Suppressor macrophage (primary cell): ENCODE data around the gene CLEC2B.
"Not testable (repeated sequence)": the region's sequence is repeated elsewhere in the genome, so short reads cannot be mapped to it uniquely, and the experiment has no call there.

Experiments
- DNase-seq, 4 experiments: peaks; one replicate each; pipeline ENCODE4 v3.0.0-alpha.2; 2020 to 2022
- total RNA-seq, 17 experiments: gene quantifications; one replicate each; lab custom pipeline; 2026; ENCODE audit warnings: mixed read lengths in 6 of 17, inconsistent platforms in 3 of 17; lab: John Stamatoyannopoulos, UW

The CLEC2B gene
- 11.9 to 48.0 (median 27.6) reads per million in 17 experiments for total RNA-seq

DNA sequence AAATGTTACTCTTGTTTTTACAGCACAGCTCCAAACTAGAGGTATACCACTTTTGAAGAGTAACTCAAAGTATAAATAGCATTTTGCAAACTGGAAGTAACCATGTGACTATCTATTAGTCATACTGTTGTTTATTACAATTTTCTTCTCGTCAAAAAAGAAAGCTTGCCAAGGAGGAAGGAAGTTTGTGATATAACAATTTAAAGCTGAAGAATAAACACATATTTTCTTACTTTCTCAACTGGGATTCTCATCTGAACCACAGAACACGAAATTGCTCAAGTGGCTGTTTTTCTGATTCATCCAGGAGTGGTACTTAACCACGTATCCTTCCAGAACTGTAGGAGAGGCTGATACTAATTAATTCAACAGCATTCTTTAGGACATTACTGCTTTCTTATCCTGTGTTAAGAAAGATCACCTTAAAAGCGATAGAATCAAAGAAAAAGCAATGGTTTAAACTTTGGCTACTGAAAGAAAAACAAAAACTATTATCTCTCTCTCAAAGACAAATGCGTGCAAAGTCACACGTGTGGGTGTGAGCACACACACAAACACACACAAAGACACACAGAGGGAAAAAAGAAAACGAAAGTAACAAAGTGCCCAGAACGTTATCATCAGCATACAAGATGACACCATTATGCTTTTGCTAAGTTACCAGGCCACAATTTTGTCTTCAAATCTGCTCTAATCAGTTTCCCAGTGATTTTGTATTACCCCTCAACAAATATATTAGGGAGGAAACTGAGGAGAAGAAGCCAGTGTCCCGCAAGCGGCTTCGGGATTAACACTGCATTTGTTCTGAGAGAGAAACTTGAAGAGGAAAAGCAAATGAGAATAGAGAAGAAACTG lies at the start of gene CLEC2B:
Gene CLEC2B, minus strand, starts transcription at position 48 of the 855 bp plus-strand sequence.
- DNase-seq = peak; percentile 38 to 84 (median 68)

DNA sequence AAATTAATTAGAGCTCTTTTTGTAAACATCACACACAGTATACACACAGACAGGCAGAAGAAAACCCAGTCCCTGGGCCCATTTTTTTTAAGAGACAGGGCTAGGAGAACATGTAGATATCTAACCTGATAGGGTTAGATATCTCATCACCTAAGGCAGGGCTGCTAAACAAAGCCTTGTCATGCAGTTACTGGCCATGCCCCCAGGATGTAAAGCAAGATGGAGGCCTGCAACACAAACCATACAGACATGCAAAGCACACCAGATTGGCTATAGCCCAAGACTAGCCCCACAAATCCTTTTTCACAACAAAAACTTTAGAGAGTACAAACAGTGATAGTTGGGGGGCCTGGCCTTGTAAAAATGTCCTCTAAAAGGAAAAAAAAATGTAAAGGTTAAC lies 42.6 kb upstream of the CLEC2B start:
- DNase-seq = no peak

DNA sequence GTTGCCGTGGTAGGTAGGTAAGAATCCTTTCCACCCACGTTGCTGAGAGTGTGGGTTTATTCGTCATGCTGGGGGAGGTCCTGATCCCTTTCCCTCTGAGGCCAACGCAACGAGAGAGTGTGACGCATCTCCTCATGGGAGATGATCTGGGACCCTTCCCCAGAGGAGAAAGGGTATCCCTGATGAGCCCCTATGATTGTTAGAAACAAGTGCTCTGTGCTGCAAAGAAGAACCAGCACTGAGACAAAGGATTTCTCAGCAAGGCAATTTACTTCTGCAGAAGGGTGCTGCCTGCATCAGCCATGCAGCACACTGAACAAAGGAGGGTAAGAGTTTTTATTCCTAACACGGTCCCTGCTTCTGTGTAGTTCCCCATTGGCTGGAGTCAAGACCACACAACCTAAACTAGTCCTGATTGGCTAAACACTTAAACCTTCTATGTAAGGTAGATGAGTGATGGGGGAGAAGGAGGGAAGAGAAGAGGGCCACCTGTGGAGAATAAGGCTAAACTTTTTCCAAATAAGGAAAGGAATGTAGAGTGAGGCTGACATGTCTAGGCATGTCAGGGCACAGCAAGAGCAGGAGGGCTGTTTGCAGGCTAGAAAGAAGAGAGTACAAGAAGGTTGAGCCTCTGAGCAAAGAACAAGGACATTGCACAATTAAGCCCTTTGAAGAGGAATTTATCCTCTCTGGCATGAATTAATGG lies 41.7 kb upstream of the CLEC2B start:
- peak in 2 of 4 experiments; percentile 5 to 11 for DNase-seq

DNA sequence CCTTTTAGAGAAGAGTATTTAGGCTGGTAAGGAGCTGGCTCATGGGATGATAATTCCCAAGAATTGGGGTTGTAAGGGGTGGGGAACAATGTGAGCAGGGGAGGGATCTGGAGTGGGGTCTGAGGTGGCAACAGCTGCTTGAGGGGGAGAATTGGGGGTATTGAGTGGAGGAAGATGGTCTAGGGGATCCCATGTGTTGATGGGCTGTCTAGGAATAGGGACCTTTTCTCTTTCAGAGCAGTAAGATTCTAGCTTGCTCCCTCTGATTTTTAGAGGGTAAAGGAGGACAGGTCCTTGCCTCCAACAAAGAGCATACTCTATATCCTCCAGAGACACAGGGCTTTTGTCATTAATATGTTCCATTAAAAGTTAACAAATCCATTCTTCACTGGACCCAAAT lies 40.6 kb upstream of the CLEC2B start:
- no peak for DNase-seq

DNA sequence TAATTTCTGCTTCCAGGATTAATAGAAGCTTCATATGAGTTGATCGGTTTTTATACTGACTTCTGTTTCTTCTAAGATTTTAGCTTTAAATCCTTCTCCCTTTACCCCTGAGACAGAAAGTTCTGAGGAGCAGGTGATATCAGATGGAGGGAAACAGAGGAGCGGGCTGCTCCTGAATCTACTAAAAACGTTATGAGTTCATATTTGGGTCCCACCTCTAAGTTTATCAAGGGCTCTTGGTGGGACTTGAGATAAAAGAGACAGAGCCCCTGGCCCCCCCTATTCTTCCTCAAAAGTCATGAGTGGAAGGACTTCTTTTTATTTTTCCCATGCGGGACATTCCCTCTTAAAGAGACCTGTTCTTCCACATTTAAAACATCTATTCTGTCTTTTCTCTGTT lies 39.2 kb upstream of the CLEC2B start:
- no peak for DNase-seq

DNA sequence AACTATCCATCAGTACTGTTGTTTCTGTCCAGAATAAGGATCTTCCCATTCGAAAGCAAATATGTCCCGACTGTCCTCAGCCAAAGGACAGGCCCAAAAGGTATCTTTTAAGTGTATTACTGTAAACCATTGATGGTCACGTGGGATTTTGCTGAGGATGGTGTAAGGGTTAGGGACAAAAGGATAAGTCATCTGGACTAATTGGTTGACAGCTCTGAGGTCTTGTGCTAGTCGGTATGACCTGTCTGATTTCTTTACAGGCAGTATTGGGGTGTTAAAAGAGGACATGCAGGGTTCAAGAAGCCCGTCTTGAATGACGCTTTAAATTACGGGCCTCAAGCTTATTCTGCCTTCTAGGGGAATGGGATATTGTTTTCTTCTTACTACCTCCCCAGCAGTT lies 38.6 kb upstream of the CLEC2B start:
- no peak for DNase-seq

DNA sequence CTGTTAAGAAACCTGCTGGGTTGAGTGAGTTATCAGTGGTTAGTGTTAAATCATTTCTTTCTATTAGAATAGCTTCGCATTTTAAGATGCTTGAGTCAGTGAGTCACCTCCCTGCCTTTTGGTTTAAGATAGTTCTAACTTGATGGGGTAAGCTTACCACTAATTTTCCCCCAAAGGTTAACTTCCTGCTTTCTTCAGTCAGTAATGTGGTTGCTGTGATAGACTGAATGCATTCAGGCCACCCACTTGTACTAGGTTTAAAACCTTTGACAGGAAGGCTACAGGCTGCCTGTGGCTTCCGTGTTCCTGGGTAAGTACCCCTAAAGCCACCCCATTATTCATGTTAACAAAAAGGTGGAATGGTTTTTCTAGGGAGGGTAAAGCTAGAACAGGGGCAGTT lies 37.7 kb upstream of the CLEC2B start:
- peak in 3 of 4 experiments; percentile 5 to 56 (median 32) for DNase-seq

DNA sequence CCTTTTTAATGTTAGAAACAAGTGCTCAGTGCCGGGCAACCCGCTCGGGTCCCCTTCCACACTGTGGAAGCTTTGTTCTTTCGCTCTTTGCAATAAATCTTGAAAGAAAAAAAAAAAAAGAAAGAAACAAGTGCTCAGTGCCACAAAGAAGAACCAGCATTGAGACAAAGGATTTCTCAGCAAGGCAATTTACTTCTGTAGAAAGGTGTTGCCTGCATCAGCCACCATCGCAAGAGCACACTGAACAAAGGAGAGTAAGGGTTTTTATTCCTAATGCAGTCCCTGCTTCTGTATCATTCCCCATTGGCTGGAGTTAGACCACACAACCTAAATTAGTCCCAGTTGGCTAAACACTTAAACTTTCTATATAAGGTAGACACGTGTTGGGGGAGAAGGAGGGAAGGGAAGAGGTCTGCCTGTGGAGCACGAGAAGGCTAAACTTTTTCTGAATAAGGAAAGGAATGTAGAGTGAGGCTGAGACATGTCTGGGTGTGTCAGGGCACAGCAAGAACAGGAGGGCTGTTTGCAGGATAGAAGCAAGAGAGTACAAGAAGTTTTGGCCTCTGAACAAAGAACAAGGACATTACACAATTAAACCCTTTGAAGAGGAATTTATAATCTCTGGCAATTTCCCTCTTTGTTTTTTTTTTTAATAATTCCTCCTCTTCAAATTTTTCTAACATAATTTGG lies 33.5 kb upstream of the CLEC2B start:
- no peak for DNase-seq

DNA sequence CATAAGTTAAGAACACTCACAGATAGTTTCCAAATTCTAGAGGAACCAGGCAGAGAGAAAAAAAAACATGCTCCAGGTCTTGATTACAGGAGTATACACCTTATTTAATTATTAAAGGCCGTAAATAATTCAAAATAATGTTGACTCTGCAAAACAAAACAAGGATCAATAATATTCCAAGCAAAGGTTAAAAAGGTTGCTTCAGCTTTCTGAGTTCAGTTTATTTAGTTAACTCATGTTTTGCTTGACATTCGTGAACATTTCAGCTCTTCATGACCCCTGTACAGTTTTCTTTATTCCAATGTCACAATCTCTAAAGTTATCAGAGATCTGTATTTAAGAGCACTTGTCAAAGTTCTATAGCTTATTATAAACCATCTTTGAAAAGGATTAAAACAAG lies 31.8 kb upstream of the CLEC2B start:
- no peak for DNase-seq

DNA sequence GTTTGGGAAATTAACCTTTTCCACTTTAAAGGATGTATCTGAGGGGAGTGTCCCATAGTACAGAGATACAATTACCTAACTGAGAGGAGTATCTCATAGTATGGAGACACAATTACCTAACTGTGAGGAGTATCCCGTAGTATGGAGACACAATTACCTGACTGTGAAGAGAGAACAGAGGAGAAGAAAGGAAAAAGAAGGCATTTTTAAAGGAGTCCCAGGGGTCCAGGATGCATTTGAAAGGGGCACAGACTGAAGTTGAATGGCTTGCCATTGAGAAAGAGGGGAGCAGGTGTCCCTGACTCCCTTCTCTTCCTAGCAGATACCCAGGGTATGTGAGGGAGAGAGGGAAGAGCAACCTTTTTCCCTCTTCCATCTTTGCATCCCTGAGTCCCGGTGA lies 30.1 kb upstream of the CLEC2B start:
- DNase-seq = no peak

DNA sequence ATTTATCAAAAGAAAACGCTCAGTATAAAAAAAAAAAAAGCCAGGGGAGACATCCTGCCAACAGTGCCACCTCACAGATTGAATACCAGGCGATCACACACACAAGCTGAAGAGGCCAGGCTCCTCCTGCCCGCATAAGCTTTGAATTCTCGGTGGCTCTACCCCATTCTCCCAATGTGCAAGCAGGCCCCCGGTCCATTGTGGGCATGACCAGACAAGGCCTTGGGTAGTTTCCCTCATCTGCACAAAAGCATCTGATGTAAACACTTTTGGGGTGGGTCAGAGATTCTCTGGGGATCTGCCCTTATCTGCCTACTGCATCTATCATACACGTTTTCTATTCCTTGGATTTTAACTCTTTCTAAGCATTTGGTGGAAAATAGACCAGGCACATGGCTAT lies 28.4 kb upstream of the CLEC2B start:
- no peak for DNase-seq

DNA sequence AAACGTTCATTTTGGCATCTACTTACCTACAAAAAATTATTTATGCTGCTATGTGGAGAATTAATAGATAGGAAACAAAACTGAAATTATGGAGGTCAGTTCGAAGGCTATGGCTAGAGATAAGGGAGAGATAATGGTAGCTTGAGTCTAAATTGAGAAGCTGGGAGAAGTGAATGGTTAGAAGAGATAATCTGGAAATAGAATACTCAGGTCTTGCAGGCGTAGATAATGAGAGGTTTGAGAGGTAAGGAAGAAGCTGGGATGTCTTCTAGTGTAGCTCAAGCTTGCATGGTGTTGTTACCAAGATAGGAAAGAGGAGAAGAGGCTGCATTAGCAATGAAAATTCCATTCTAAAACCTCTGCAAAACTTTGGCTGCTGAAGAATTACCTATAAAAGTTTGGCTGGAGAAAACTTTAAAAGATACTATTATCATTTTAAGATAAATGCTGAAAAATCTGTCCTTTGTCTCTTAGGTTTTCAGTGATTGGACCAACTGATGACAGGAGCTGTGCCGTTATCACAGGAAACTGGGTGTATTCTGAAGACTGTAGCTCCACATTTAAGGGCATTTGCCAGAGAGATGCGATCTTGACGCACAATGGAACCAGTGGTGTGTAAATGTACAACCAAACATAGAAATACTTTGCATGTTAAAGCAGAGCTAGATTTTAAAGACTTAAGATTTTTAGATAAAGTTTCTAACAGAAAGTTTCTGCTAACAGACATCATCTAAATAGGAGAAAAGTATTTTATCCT lies 26.2 kb upstream of the CLEC2B start:
- no peak for DNase-seq

DNA sequence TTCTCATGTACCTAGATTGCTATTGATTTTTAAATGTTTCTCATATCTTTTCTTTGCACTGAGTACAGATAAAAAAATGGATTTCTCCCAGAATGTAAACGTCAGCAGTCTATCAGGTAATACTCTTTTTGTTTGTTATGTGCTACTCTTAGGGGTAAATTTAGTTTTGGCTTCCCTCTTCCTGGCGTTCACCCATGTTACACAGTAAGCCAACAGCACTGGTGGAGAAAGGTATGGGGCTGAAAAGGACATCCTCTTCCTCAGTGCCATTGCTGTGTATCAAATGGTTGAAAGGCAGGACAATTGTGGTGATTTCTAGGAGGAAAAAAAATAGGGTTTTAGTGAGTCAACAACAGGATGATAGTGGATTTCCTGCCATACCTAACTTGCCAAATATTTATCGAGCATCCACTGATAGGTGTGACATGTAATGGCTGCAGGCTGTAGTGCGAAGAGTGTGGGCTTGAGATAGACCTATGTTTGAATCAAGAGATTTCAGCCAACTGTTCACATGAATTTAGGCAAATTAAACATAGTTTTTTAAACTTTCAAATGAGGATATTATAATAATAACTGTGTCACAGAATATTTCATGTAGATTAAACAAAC lies 19.6 kb upstream of the CLEC2B start:
- no peak for DNase-seq

DNA sequence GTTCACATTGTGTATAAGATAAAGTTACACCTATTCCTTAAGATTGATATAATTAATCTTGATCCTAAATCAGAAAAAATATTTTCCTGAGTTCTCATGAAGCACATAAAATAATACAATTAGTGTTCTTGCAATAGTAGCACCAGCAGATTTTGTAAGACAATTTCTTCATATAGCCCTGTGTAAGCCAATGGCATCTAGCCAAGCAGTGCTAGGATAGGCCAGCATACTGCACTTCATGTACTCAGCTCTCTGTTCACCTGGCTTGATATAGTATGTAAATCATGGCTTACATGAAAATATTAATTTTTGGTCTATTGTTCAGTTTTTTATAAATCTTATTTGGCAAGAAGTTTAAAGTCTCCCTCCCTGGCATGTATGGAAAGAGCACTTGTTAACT lies 14.0 kb upstream of the CLEC2B start:
- DNase-seq = peak in 1 of 4 experiments; percentile 18

DNA sequence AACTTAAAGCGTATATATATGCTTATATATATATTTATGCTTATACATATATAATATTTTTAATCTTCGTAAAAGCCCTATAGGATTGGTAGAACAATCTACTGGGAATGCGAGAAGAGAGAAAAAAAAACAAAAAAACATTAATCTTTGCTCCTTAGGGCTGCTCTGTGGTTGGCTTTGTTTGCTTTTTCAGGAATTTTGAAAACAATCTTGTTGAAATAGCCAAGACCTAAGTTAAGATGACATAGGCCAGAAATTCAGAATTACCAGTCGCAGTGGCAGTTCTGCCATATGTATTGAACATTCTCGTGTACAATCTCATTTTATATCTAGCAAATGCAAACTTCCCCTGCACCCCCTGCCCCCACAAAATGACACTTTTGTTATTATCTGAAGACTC lies 12.8 kb upstream of the CLEC2B start:
- DNase-seq = no peak

DNA sequence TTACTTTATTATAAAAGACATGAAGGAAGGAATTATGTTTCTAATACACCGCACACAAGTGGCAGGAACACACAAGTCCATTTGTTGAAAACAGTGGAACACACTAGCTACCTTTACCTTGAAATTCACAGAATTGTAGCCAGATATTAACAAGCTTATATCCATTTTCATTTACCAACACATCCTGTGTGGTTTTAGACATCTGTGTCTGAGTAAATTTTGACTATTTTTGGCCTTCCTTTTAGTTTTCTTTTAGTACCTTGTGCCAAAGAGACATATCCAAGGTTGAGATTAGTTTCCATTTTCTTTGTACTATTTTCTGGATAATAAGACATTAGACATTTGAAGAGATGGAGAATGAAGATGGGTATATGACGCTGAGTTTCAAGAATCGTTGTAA lies 12.1 kb upstream of the CLEC2B start, which contains the start of gene KLRF2:
Gene KLRF2, plus strand, starts transcription at position 244 of the 400 bp plus-strand sequence. Its CDS starts 107 bp downstream, at position 351.
- DNase-seq = no peak

DNA sequence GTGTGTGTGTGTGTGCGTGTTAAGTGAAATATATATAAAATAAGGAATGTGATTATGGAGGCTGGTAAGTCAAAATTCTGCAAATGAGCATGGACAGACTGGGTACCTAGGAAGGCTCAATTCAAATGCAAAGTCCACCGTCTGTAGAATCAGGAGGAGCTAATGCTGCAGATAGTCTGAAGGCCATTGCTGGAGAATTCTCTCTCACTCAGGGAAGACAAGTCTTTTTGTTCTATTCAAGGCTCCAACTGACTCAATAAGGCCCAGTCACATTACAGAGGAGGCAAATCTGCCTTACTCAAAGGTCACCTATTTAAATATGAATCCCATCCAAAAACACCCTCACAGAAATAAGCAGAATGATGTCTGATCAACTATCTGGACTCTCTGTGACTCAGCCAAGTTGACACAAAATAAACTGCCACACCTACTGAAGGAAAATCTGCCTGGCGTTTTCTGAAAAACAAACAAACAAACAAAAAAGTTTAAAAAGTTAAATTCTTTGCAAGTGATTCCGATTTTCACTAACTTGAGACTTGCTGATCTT lies 11.5 kb upstream of the CLEC2B start:
- DNase-seq = no peak

DNA sequence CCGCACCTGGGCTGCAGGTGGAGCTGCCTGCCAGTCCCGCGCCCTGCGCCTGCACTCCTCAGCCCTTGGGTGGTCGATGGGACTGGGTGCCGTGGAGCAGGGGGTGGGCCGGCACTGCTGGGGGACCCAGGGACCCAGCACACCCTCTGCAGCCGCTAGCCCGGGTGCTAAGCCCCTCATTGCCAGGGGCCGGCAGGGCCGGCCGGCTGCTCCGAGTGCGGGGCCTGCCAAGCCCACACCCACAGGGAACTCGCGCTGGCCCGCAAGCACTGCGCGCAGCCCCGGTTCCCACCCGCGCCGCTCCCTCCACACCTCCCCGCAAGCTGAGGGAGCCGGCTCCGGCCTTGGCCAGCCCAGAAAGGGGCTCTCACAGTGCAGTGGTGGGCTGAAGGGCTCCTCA lies 7.0 kb upstream of the CLEC2B start:
- DNase-seq = not testable (repeated sequence)

DNA sequence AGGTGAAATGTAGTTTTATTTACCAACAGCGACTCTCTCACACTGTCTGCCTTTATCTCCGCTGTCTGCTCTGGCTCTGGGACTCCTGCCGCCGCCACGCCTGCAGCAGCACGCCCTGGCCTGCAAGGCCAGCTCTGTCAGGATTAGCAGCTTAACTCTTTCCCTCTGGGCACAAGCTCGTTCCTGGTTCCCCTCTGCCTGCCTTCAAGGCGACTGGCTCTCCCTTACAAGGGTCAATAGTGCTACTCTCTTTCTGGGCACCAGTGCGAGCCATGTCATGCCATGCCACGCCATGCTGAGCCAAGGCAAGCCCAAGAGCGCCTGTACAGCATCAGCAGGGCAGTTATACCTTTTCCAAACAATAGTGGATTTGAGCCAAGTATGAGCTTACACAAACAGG lies 3.6 kb upstream of the CLEC2B start:
- DNase-seq = no peak

DNA sequence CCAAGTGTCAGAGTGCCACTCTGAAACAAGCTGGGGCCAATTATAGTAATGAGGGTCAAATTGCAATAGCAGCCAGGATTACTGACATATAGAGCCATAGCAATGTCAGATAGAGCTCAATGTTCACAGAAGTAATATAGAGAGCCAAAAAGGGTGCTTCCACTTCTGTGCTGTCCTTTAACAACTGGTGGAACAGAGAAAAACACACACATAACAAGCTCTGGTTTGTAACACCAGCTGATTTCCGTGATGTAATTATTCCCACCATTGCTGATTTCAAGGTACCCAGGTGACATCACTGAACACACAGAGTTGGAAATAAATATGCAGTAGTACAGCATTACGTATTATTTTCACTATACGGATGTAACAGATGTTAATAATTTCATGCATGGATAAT lies 3.0 kb upstream of the CLEC2B start:
- DNase-seq = peak in 1 of 4 experiments; percentile 18

DNA sequence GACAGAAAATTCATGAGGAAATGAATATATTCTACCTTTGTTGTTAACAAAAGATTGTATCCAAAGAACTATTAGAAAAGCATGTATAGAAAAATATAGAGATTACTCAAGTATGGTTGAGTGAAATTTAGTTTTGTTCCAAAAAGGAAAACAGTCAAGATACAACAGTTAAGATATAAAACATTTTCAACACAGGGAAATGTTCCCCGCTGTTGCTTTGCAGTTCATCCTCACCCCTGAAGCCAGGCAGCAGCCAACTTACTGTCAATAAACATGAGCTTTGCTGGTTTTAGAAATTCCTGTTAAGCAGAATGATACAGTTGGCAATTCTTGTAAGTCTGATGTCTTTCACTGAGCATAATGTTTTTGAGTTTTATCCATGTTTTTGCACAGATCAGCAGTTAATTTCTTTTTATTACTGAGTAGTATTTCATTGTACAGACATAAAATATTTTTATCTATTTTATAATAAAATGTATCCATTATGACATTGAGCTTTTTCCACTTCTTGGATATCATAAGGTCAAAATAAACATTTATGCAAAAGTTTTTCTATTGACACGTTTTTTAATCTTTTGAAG lies 1.2 kb upstream of the CLEC2B start:
- DNase-seq = peak in 3 of 4 experiments; percentile 31 to 48 (median 36)
